T-helper 22 cell (primary cell): ENCODE data around the gene SULT1A3.
"Not testable (repeated sequence)": the region's sequence is repeated elsewhere in the genome, so short reads cannot be mapped to it uniquely, and the experiment has no call there.

Source experiments
- DNase-seq: peaks from one replicate; pipeline ENCODE4 v3.0.0-alpha.2; 2020; ENCODE audit warnings: low read depth

Gene SULT1A3

GRCh38 chr16:30199049-30199448 is at the start of gene SULT1A3:
SULT1A3 (plus strand) TSS chr16:30199255; CDS start chr16:30200729, 1,474 bp downstream.
- DNase-seq, result not testable (repeated sequence)

GRCh38 chr16:30151091-30151490 is 48.0 kb upstream of the SULT1A3 start:
- no peak for DNase-seq

- DNase-seq, result no peak
Observed at GRCh38 chr16:30152517-30152916, 46.5 kb upstream of the SULT1A3 start.

GRCh38 chr16:30155188-30155587 is 43.9 kb upstream of the SULT1A3 start:
- DNase-seq, result no peak

- DNase-seq, result no peak
Observed at GRCh38 chr16:30157214-30157613, 41.8 kb upstream of the SULT1A3 start.

- DNase-seq, result no peak
Observed at GRCh38 chr16:30163538-30163937, 35.5 kb upstream of the SULT1A3 start.

GRCh38 chr16:30166202-30166902 is 32.7 kb upstream of the SULT1A3 start:
- DNase-seq, result no peak

GRCh38 chr16:30168746-30169145 is 30.3 kb upstream of the SULT1A3 start:
- not testable (repeated sequence) for DNase-seq

- DNase-seq, result not testable (repeated sequence)
Observed at GRCh38 chr16:30169416-30169815, 29.6 kb upstream of the SULT1A3 start.

GRCh38 chr16:30170145-30170544 is 28.9 kb upstream of the SULT1A3 start:
- DNase-seq, result not testable (repeated sequence)

- DNase-seq, result no peak
Observed at GRCh38 chr16:30173054-30173453, 26.0 kb upstream of the SULT1A3 start.

- DNase-seq, result not testable (repeated sequence)
Observed at GRCh38 chr16:30176876-30177275, 22.2 kb upstream of the SULT1A3 start.

GRCh38 chr16:30179195-30179594 is 19.9 kb upstream of the SULT1A3 start:
- DNase-seq, result no peak

GRCh38 chr16:30179931-30180330 is 19.1 kb upstream of the SULT1A3 start:
- DNase-seq, result no peak

- no peak for DNase-seq
Observed at GRCh38 chr16:30180741-30181140, 18.3 kb upstream of the SULT1A3 start.

- peak; percentile 72 for DNase-seq
Observed at GRCh38 chr16:30183233-30184095, 15.6 kb upstream of the SULT1A3 start, which contains the start of gene CORO1A. CORO1A (plus strand) TSS chr16:30183602; CDS start chr16:30185210, 1,608 bp downstream.

- peak; percentile 76 for DNase-seq
Observed at GRCh38 chr16:30184096-30184890, 14.8 kb upstream of the SULT1A3 start.

- no peak for DNase-seq
Observed at GRCh38 chr16:30184891-30185682, 14.0 kb upstream of the SULT1A3 start.

GRCh38 chr16:30185683-30186421 is 13.2 kb upstream of the SULT1A3 start:
- peak; percentile 78 for DNase-seq

GRCh38 chr16:30186444-30186781 is 12.6 kb upstream of the SULT1A3 start:
- no peak for DNase-seq
